HepG2 (cell line): Measurements from ENCODE around the gene PCSK6. TPM values are rescaled to one million over a fixed set of nuclear protein-coding genes. Genes with fewer than 3 reads are reported as not detected.

ENCODE experiments used
- ATM ChIP-seq: fragments of 450-650 bp; IDR thresholded peaks from 2 replicates; pipeline ENCODE4 v1.7.1; 2017; ENCODE audit warnings: mild to moderate bottlenecking, borderline replicate concordance
- CAMTA2 ChIP-seq: sonication (generic); formaldehyde crosslinking; IDR thresholded peaks from 2 replicates; pipeline ENCODE4 v1.4.0; 2020; ENCODE audit warnings: mild to moderate bottlenecking, missing genetic modification reagents, borderline replicate concordance
- EEA1 ChIP-seq: sonication (generic); formaldehyde crosslinking; IDR thresholded peaks from 2 replicates; pipeline ENCODE4 v1.5.1; 2020; ENCODE audit warnings: mild to moderate bottlenecking, missing genetic modification reagents, borderline replicate concordance
- ETV5 ChIP-seq: IDR thresholded peaks from 2 replicates; pipeline ENCODE4 v1.6.1; 2018; ENCODE audit warnings: missing biosample characterization, missing genetic modification reagents, inconsistent platforms, borderline replicate concordance
- GATAD1 ChIP-seq: IDR thresholded peaks from 2 replicates; pipeline ENCODE4 v1.6.1; 2016; ENCODE audit warnings: missing genetic modification reagents, missing compliant biosample characterization
- KDM5A ChIP-seq: fragments of 200-600 bp; sonication (generic); IDR thresholded peaks from 2 replicates; pipeline ENCODE4 v1.7.0; 2018; ENCODE audit warnings: antibody characterized with exemption, mild to moderate bottlenecking, low read length, borderline replicate concordance
- NFIB ChIP-seq: sonication (generic); formaldehyde crosslinking; IDR thresholded peaks from 2 replicates; pipeline ENCODE4 v1.9.0; 2021; ENCODE audit warnings: missing genetic modification reagents, mild to moderate bottlenecking, borderline replicate concordance
- REST ChIP-seq, 2 experiments: IDR thresholded peaks; 2 replicates each; pipeline ENCODE4 v1.6.1; 2011 to 2012; ENCODE audit warnings: low read length in 2 of 2, borderline replicate concordance in 1 of 2, low read depth in 1 of 2, mild to moderate bottlenecking in 1 of 2, moderate library complexity in 1 of 2
- SNAPC5 ChIP-seq: sonication (generic); formaldehyde crosslinking; IDR thresholded peaks from 2 replicates; pipeline ENCODE4 v1.8.1; 2023; ENCODE audit warnings: mild to moderate bottlenecking, missing genetic modification reagents, borderline replicate concordance
- SRSF4 ChIP-seq: fragments of 200-400 bp; formaldehyde crosslinking; IDR thresholded peaks from one replicate; pipeline ENCODE4 v1.6.1; 2018; ENCODE audit warnings: mild to moderate bottlenecking, low read depth, low read length, moderate library complexity; ENCODE audit not compliant: poor library complexity, severe bottlenecking
- U2AF1 ChIP-seq: fragments of 200-400 bp; formaldehyde crosslinking; optimal IDR thresholded peaks from 2 replicates; pipeline ENCODE3; 2017; ENCODE audit warnings: mild to moderate bottlenecking, low read depth, low read length
- ZBTB38 ChIP-seq: sonication (generic); formaldehyde crosslinking; IDR thresholded peaks from 2 replicates; pipeline ENCODE4 v1.5.1; 2020; ENCODE audit warnings: mild to moderate bottlenecking, missing genetic modification reagents
- ZNF382 ChIP-seq: sonication (generic); formaldehyde crosslinking; IDR thresholded peaks from 2 replicates; pipeline ENCODE4 v1.5.0; 2020; ENCODE audit warnings: missing genetic modification reagents, mild to moderate bottlenecking, borderline replicate concordance
- ZNF503 ChIP-seq: sonication (generic); formaldehyde crosslinking; IDR thresholded peaks from 2 replicates; pipeline ENCODE4 v1.4.0; 2020; ENCODE audit warnings: missing genetic modification reagents
- ZNF550 ChIP-seq: sonication (generic); formaldehyde crosslinking; IDR thresholded peaks from 2 replicates; pipeline ENCODE4 v1.4.0; 2020; ENCODE audit warnings: mild to moderate bottlenecking, missing genetic modification reagents, borderline replicate concordance
- ZNF569 ChIP-seq: sonication (generic); formaldehyde crosslinking; IDR thresholded peaks from 2 replicates; pipeline ENCODE4 v1.5.0; 2020; ENCODE audit warnings: mild to moderate bottlenecking, missing genetic modification reagents, moderate library complexity, borderline replicate concordance
- ZNF574 ChIP-seq: sonication (generic); formaldehyde crosslinking; IDR thresholded peaks from 2 replicates; pipeline ENCODE4 v1.4.0; 2020; ENCODE audit warnings: missing genetic modification reagents
- ZNF883 ChIP-seq: sonication (generic); formaldehyde crosslinking; IDR thresholded peaks from 2 replicates; pipeline ENCODE4 v1.5.1; 2020; ENCODE audit warnings: mild to moderate bottlenecking, missing genetic modification reagents; ENCODE audit errors: not compliant biosample characterization
- polyA plus RNA-seq, 8 experiments: library from polyadenylated mRNA; depleted of rRNA in 3 of 8; stranded (reverse) in 7 of 8; unstranded in 1 of 8; fragments of >200 nt; fragmentation: Illumina TruSeq in 4 of 8; extraction: Trizol in 4 of 8; gene quantifications; 2 replicates each; pipeline versions ENCODE4 v1.2.1 to v1.2.3, GENCODE V29; 2011 to 2016; ENCODE audit warnings: low read depth in 4 of 8, missing spikeins in 1 of 8, mixed read lengths in 1 of 8; ENCODE audit not compliant: insufficient read depth in 1 of 8
- total RNA-seq, 5 experiments: library from RNA; depleted of rRNA; stranded (reverse); fragments of >200 nt; fragmentation: Illumina TruSeq; extraction: Trizol; gene quantifications; 2 replicates each; pipeline ENCODE4 v1.2.3, GENCODE V29; 2016; ENCODE audit warnings: low read depth in 1 of 5

Gene PCSK6
- total and polyA plus RNA-seq, 2 of the 13 experiments (the other 11 are each of a cell fraction or from before 2014, with no cell fraction given): 56.5 to 155 TPM

GRCh38 chr15:101276501-101277037 lies 212.9 kb downstream of the PCSK6 start (continued):
- no peak for TF ChIP-seq REST (IDR thresholded peaks at IDR 0.05; ENCODE audit: borderline replicate concordance in 1 of 2, low read depth in 1 of 2, low read length in 2 of 2)
- TF ChIP-seq ZNF503 (CRISPR knock-in tag): no peak
- TF ChIP-seq EEA1: no peak
- TF ChIP-seq ATM: no peak
- no peak for TF ChIP-seq ZNF569
- TF ChIP-seq CAMTA2 (CRISPR knock-in tag): no peak
- no peak for TF ChIP-seq U2AF1
- TF ChIP-seq ZNF574 (CRISPR knock-in tag): no peak
- TF ChIP-seq ETV5: no peak
- TF ChIP-seq ZBTB38: no peak
- TF ChIP-seq GATAD1: no peak
- no peak for TF ChIP-seq NFIB (CRISPR knock-in tag)
- no peak for TF ChIP-seq ZNF883 (CRISPR knock-in tag)
- peak; percentile 48; the same call in 1 of the 2 replicates for TF ChIP-seq KDM5A
- no peak for TF ChIP-seq SRSF4
- TF ChIP-seq ZNF550 (CRISPR knock-in tag): no peak
- TF ChIP-seq ZNF382: no peak
- no peak for TF ChIP-seq SNAPC5
